ENCODE data around the gene MAPK8. TPM values are rescaled to one million over a fixed set of nuclear protein-coding genes. Genes with fewer than 3 reads are reported as not detected.

MAPK8 gene
- polyA plus RNA-seq, 1 experiment = 75.6 TPM

GRCh38 chr10:48464121-48464870, 157.8 kb downstream of the MAPK8 start:
- ChIA-PET CTCF (interaction anchor here (0.8 to 1.7 kb wide), 2 partner anchors 101 to 192 kb away, joined by 3 to 6 read pairs; no protein-coding TSS in a partner anchor), POLR2A (no interaction called here)
- no peaks in the 10 kb centered on the region for H3K27me3 ChIP-seq (ENCODE audit: control insufficient read depth, insufficient read depth, low read length)
- TF ChIP-seq CTCF (IDR thresholded peaks at IDR 0.05; ENCODE audit: low read depth, low read length) = no peak
- no peak for DNase-seq (ENCODE audit: low read depth, low spot score)
- no peak overlapping the region for H3K4me3 ChIP-seq (ENCODE audit: low read depth, low read length)
- no peak overlapping the region for H3K27ac ChIP-seq (ENCODE audit: low read depth, low read length)
- no peaks in the 10 kb centered on the region for H3K9me3 ChIP-seq (ENCODE audit: control insufficient read depth, insufficient read depth, low read length)

- no peak overlapping the region for H3K27ac ChIP-seq (ENCODE audit: low read depth, low read length)
- no peak overlapping the region for H3K4me3 ChIP-seq (ENCODE audit: low read depth, low read length)
- no peak for DNase-seq (ENCODE audit: low read depth, low spot score)
- no peaks in the 10 kb centered on the region for H3K9me3 ChIP-seq (ENCODE audit: control insufficient read depth, insufficient read depth, low read length)
- no peaks in the 10 kb centered on the region for H3K27me3 ChIP-seq (ENCODE audit: control insufficient read depth, insufficient read depth, low read length)
- ChIA-PET POLR2A (no interaction called here), CTCF (no interaction called here)
- no peak for TF ChIP-seq CTCF (IDR thresholded peaks at IDR 0.05; ENCODE audit: low read depth, low read length)
These were observed 158.6 kb downstream of the MAPK8 start for GRCh38 chr10:48464871-48465736.

DNA sequence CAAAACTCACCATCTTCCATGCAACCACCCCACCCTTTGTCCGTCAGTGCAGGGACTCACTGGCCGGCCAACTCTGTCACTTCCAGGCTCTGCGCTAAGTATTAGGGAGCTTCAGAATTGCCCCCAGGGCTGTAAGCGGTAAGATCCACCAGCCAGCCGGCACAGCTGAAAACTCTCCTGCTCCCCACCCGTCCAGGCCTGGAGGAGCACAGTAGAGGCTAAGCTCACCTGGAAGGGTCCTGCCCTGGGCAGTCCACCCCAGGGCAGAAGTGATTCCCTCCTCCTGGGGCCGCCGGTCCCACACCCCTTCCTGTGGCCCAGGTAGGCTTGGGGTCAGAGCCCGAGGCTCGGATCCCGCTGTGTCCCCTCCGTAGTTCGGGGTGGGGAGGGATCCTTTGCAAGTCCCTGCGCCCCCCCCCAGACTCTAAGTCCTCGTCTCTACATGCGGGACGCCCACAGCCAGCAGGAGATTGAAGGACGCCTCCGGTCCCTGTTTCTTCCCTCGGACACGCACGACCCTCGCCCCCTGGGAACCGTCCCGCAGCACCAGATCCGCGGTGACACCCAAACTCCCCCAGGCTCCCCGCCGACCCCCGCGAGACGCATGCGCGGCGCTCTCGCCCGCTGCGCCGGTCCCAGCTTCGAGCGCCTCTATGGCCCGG, 159.5 kb downstream of the MAPK8 start:
- POLR2A ChIA-PET = no interaction called here
- Histone ChIP-seq H3K9me3 (ENCODE audit: control insufficient read depth, insufficient read depth, low read length) (no peaks in the 10 kb centered on the region), H3K27ac (ENCODE audit: low read depth, low read length) (no peak overlapping the region), H3K4me3 (ENCODE audit: low read depth, low read length) (no peak overlapping the region), H3K27me3 (ENCODE audit: control insufficient read depth, insufficient read depth, low read length) (no peaks in the 10 kb centered on the region)
- CTCF ChIA-PET = no interaction called here
- DNase-seq (ENCODE audit: low read depth, low spot score) = no peak
- TF ChIP-seq CTCF (IDR thresholded peaks at IDR 0.05; ENCODE audit: low read depth, low read length) = no peak

DNA sequence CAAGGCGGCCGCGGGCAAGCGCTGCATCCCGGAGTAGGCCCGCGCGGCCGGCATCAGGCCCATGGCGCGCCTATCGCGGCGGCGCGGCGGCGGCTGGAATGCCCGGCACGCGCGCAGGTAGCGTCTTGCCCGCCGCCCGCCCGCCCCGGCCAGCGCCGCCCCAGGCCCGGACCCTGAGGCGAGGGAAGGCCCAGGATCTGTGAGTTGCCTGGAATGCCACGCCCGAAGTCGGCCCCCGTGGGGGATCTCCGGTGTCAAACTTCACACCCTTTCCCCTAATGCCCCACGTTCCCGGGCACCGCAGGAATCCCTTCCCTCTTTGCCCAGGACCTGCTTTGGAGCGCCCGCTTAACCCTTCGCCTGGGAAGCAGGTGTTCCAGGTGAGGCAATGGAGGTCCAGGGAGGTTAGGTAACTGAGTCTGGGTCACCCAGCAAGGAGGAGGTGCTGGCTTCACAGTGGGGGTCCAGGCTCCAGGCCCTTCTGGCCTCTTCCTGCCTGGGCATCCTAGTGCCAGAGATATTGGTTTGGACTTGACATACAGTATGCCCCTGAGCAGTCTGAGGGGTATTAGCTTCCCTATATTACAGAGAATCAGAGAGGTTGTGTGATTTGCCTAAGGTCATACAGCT, 160.2 kb downstream of the MAPK8 start:
- Histone ChIP-seq H3K9me3 (ENCODE audit: control insufficient read depth, insufficient read depth, low read length) (no peaks in the 10 kb centered on the region), H3K27ac (ENCODE audit: low read depth, low read length) (no peak overlapping the region), H3K27me3 (ENCODE audit: control insufficient read depth, insufficient read depth, low read length) (no peaks in the 10 kb centered on the region), H3K4me3 (ENCODE audit: low read depth, low read length) (no peak overlapping the region)
- POLR2A ChIA-PET = no interaction called here
- CTCF ChIA-PET = no interaction called here
- DNase-seq (ENCODE audit: low read depth, low spot score) = no peak
- TF ChIP-seq CTCF (IDR thresholded peaks at IDR 0.05; ENCODE audit: low read depth, low read length) = no peak

Measured in AG04450 (cell line).